Measurements from ENCODE around the gene STOML3. TPM values are rescaled to one million over a fixed set of nuclear protein-coding genes. Genes with fewer than 3 reads are reported as not detected.

STOML3 gene
- total RNA-seq, 1 donor from 2014 or later, result not detected

GRCh38 chr13:38980750-38981078 lies 9.9 kb downstream of the STOML3 start:
- Histone ChIP-seq H3K4me3 (ENCODE audit: insufficient read depth, low read depth, low read length) (no peak overlapping the region), H3K9ac (ENCODE audit: low read length) (no peak overlapping the region), H3K4me2 (ENCODE audit: low read length) (no peak overlapping the region), H3K79me2 (ENCODE audit: insufficient read depth, low read length) (no peaks in the 10 kb centered on the region), H3K9me3 (ENCODE audit: insufficient read depth, low read depth, low read length) (no peaks in the 10 kb centered on the region), H3K4me1 (ENCODE audit: insufficient read depth, low read length) (no peaks in the 10 kb centered on the region), H4K20me1 (ENCODE audit: insufficient read depth, low read length) (no peaks in the 10 kb centered on the region), H3K36me3 (ENCODE audit: insufficient read depth, low read length) (no peaks in the 10 kb centered on the region), H2AFZ (ENCODE audit: low read depth, low read length) (no peak overlapping the region), H3K27me3 (ENCODE audit: insufficient read depth, low read length) (no peaks in the 10 kb centered on the region), H3K27ac (ENCODE audit: low read depth, low read length) (no peak overlapping the region)
- Mint-ChIP-seq H3K4me1 (ENCODE audit: low read depth, unreplicated experiment) (peaks cover 6% of the 10 kb centered on the region), H3K4me3 (ENCODE audit: unreplicated experiment) (no peak overlapping the region), H3K9me3 (ENCODE audit: unreplicated experiment) (no peaks in the 10 kb centered on the region), H3K36me3 (ENCODE audit: low read depth, unreplicated experiment) (no peaks in the 10 kb centered on the region), H3K27ac (ENCODE audit: unreplicated experiment) (peak overlapping the region; percentile 1), H3K27me3 (ENCODE audit: low read depth, unreplicated experiment) (no peaks in the 10 kb centered on the region)
- TF ChIP-seq, protein P1, sequence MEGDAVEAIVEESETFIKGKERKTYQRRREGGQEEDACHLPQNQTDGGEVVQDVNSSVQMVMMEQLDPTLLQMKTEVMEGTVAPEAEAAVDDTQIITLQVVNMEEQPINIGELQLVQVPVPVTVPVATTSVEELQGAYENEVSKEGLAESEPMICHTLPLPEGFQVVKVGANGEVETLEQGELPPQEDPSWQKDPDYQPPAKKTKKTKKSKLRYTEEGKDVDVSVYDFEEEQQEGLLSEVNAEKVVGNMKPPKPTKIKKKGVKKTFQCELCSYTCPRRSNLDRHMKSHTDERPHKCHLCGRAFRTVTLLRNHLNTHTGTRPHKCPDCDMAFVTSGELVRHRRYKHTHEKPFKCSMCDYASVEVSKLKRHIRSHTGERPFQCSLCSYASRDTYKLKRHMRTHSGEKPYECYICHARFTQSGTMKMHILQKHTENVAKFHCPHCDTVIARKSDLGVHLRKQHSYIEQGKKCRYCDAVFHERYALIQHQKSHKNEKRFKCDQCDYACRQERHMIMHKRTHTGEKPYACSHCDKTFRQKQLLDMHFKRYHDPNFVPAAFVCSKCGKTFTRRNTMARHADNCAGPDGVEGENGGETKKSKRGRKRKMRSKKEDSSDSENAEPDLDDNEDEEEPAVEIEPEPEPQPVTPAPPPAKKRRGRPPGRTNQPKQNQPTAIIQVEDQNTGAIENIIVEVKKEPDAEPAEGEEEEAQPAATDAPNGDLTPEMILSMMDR (IDR thresholded peaks at IDR 0.05; ENCODE audit: insufficient read depth, low read depth, low read length), result no peak
- no peak for TF ChIP-seq EZH2 (IDR thresholded peaks at IDR 0.05; ENCODE audit: insufficient read depth, low read length)
- DNase-seq (ENCODE audit: low read depth) (no peak), FAIRE-seq (no peak)

GRCh38 chr13:38979891-38980749 lies 10.5 kb downstream of the STOML3 start:
- no peak overlapping the region for H3K4me3 ChIP-seq (ENCODE audit: insufficient read depth, low read depth, low read length)
- Mint-ChIP-seq H3K36me3 (ENCODE audit: low read depth, unreplicated experiment) (no peaks in the 10 kb centered on the region), H3K27ac (ENCODE audit: unreplicated experiment) (no peak overlapping the region), H3K9me3 (ENCODE audit: unreplicated experiment) (no peaks in the 10 kb centered on the region), H3K4me1 (ENCODE audit: low read depth, unreplicated experiment) (peaks cover 6% of the 10 kb centered on the region), H3K4me3 (ENCODE audit: unreplicated experiment) (no peak overlapping the region), H3K27me3 (ENCODE audit: low read depth, unreplicated experiment) (no peaks in the 10 kb centered on the region)
- no peaks in the 10 kb centered on the region for H3K27me3 ChIP-seq (ENCODE audit: insufficient read depth, low read length)
- H3K9ac ChIP-seq (ENCODE audit: low read length), result no peak overlapping the region
- no peaks in the 10 kb centered on the region for H4K20me1 ChIP-seq (ENCODE audit: insufficient read depth, low read length)
- TF ChIP-seq, protein P1 (IDR thresholded peaks at IDR 0.05; ENCODE audit: insufficient read depth, low read depth, low read length), result no peak
- TF ChIP-seq EZH2 (IDR thresholded peaks at IDR 0.05; ENCODE audit: insufficient read depth, low read length), result no peak
- DNase-seq (ENCODE audit: low read depth) (no peak), FAIRE-seq (no peak)
- H3K36me3 ChIP-seq (ENCODE audit: insufficient read depth, low read length), result no peaks in the 10 kb centered on the region
- H2AFZ ChIP-seq (ENCODE audit: low read depth, low read length), result no peak overlapping the region
- no peaks in the 10 kb centered on the region for H3K9me3 ChIP-seq (ENCODE audit: insufficient read depth, low read depth, low read length)
- H3K4me2 ChIP-seq (ENCODE audit: low read length), result no peak overlapping the region
- no peaks in the 10 kb centered on the region for H3K79me2 ChIP-seq (ENCODE audit: insufficient read depth, low read length)
- no peak overlapping the region for H3K27ac ChIP-seq (ENCODE audit: low read depth, low read length)
- H3K4me1 ChIP-seq (ENCODE audit: insufficient read depth, low read length), result no peaks in the 10 kb centered on the region
